H9 (cell line): Measurements from ENCODE around the gene RBM5. TPM values are rescaled to one million over a fixed set of nuclear protein-coding genes. Genes with fewer than 3 reads are reported as not detected.
A peak's percentile ranks its signal among the peaks of the same experiment; 100 is the strongest.

Experiments used
- DNase-seq: peaks from one replicate; pipeline ENCODE4 v3.0.0-alpha.2; 2017
- H2AFZ ChIP-seq: one replicate; pipeline ENCODE4 v1.6.1; 2013; ENCODE audit warnings: mild to moderate bottlenecking, low read length, control low read depth, moderate library complexity
- H2AK5ac ChIP-seq: 2 replicates; pipeline ENCODE4 v1.6.1; 2013; ENCODE audit warnings: low read length, control low read depth, mixed read lengths; ENCODE audit not compliant: insufficient read length
- H2BK120ac ChIP-seq: one replicate; pipeline ENCODE4 v1.6.1; 2013; ENCODE audit warnings: low read depth, mild to moderate bottlenecking, low read length, control low read depth, inconsistent platforms; ENCODE audit not compliant: poor library complexity, severe bottlenecking
- H2BK12ac ChIP-seq: 2 replicates; pipeline ENCODE4 v1.6.1; 2013; ENCODE audit warnings: low read length, control low read depth, mixed read lengths, low read depth; ENCODE audit not compliant: insufficient read length
- H2BK15ac ChIP-seq: 2 replicates; pipeline ENCODE4 v1.6.1; 2013; ENCODE audit warnings: low read depth, low read length, control low read depth
- H2BK20ac ChIP-seq: one replicate; pipeline ENCODE4 v1.6.1; 2013; ENCODE audit warnings: low read depth, mild to moderate bottlenecking, low read length, control low read depth, inconsistent platforms; ENCODE audit not compliant: poor library complexity, severe bottlenecking
- H2BK5ac ChIP-seq: 2 replicates; pipeline ENCODE4 v1.6.1; 2013; ENCODE audit warnings: low read length, control low read depth, mixed read lengths; ENCODE audit not compliant: insufficient read length
- H3K14ac ChIP-seq: 2 replicates; pipeline ENCODE4 v1.6.1; 2013; ENCODE audit warnings: low read length, control low read depth; ENCODE audit not compliant: insufficient read depth
- H3K18ac ChIP-seq: 2 replicates; pipeline ENCODE4 v1.6.1; 2013; ENCODE audit warnings: low read depth, mild to moderate bottlenecking, mixed read lengths, low read length, control low read depth; ENCODE audit not compliant: insufficient read length
- H3K23ac ChIP-seq: 2 replicates; pipeline ENCODE4 v1.6.1; 2013; ENCODE audit warnings: low read length, control low read depth, mixed read lengths, low read depth; ENCODE audit not compliant: insufficient read length
- H3K23me2 ChIP-seq: 2 replicates; pipeline ENCODE4 v1.6.1; 2013; ENCODE audit warnings: low read depth, mild to moderate bottlenecking, mixed read lengths, low read length, control low read depth; ENCODE audit not compliant: insufficient read length, poor library complexity, severe bottlenecking
- H3K27ac ChIP-seq: 2 replicates; pipeline ENCODE4 v1.5.1; 2013; ENCODE audit warnings: low read length, control low read depth, mixed read lengths, low read depth; ENCODE audit not compliant: insufficient read length
- H3K27me3 ChIP-seq: 2 replicates; pipeline ENCODE4 v1.6.1; 2013; ENCODE audit warnings: low read length, control low read depth, inconsistent platforms; ENCODE audit not compliant: insufficient read depth
- H3K4ac ChIP-seq: 2 replicates; pipeline ENCODE4 v1.6.1; 2013; ENCODE audit warnings: low read depth, mild to moderate bottlenecking, control low read depth, inconsistent platforms, low read length, moderate library complexity
- H3K4me1 ChIP-seq: 2 replicates; pipeline ENCODE4 v1.6.1; 2013; ENCODE audit warnings: low read length, control low read depth, inconsistent platforms; ENCODE audit not compliant: insufficient read depth
- H3K4me2 ChIP-seq: 2 replicates; pipeline ENCODE4 v1.6.1; 2013; ENCODE audit warnings: low read length, control low read depth, mixed read lengths; ENCODE audit not compliant: insufficient read length, insufficient read depth
- H3K56ac ChIP-seq: 2 replicates; pipeline ENCODE4 v1.6.1; 2013; ENCODE audit warnings: low read depth, mild to moderate bottlenecking, mixed read lengths, low read length, control low read depth; ENCODE audit not compliant: insufficient read length
- H3K79me1 ChIP-seq: 2 replicates; pipeline ENCODE4 v1.6.1; 2013; ENCODE audit warnings: low read depth, mild to moderate bottlenecking, moderate library complexity, low read length, control low read depth, inconsistent platforms; ENCODE audit not compliant: insufficient read depth, poor library complexity, severe bottlenecking
- H3K79me2 ChIP-seq: 2 replicates; pipeline ENCODE4 v1.6.1; 2013; ENCODE audit warnings: low read length, control low read depth, inconsistent platforms; ENCODE audit not compliant: insufficient read depth
- H3K9ac ChIP-seq: 2 replicates; pipeline ENCODE4 v1.6.1; 2013; ENCODE audit warnings: low read length, control low read depth, mixed read lengths; ENCODE audit not compliant: insufficient read length; ENCODE audit errors: extremely low read depth
- H3K9me3 ChIP-seq: one replicate; pipeline ENCODE4 v1.6.1; 2013; ENCODE audit warnings: low read depth, low read length, inconsistent platforms; ENCODE audit not compliant: control insufficient read depth
- H3T11ph ChIP-seq: one replicate; pipeline ENCODE4 v1.6.1; 2013; ENCODE audit warnings: mild to moderate bottlenecking, low read length, control low read depth, inconsistent platforms
- H4K20me1 ChIP-seq: one replicate; pipeline ENCODE4 v1.6.1; 2013; ENCODE audit not compliant: control insufficient read depth, insufficient read length, insufficient read depth
- H4K5ac ChIP-seq: 2 replicates; pipeline ENCODE4 v1.6.1; 2013; ENCODE audit warnings: low read depth, mild to moderate bottlenecking, mixed read lengths, low read length, control low read depth; ENCODE audit not compliant: insufficient read length
- H4K8ac ChIP-seq: replicated peaks from 2 replicates; pipeline ENCODE4 v1.6.1; 2013; ENCODE audit warnings: low read length, control low read depth, mixed read lengths, low read depth; ENCODE audit not compliant: insufficient read length
- H4K91ac ChIP-seq: 2 replicates; pipeline ENCODE4 v1.6.1; 2013; ENCODE audit warnings: low read depth, mild to moderate bottlenecking, moderate library complexity, mixed read lengths, low read length, control low read depth; ENCODE audit not compliant: insufficient read length
- H3K27ac Mint-ChIP-seq, 3 experiments: 2 replicates in 2 of 3; 3 replicates in 1 of 3; pipeline ENCODE4 v1.8.0; 2020 to 2021; ENCODE audit warnings: mixed read lengths in 3 of 3, mild to moderate bottlenecking in 1 of 3, moderate library complexity in 1 of 3
- H3K27me3 Mint-ChIP-seq: 2 replicates; pipeline ENCODE4 v1.8.0; 2021; ENCODE audit warnings: low read depth, mild to moderate bottlenecking, moderate library complexity, mixed read lengths
- H3K36me3 Mint-ChIP-seq, 3 experiments: 2 replicates in 2 of 3; 3 replicates in 1 of 3; pipeline ENCODE4 v1.8.0; 2020 to 2021; ENCODE audit warnings: low read depth in 3 of 3, mixed read lengths in 3 of 3; ENCODE audit not compliant: insufficient read depth in 1 of 3
- H3K4me1 Mint-ChIP-seq, 2 experiments: 2 replicates each; pipeline ENCODE4 v1.8.0; 2020; ENCODE audit warnings: mixed read lengths in 2 of 2
- H3K4me3 Mint-ChIP-seq, 2 experiments: 2 replicates in 1 of 2; 3 replicates in 1 of 2; pipeline ENCODE4 v1.8.0; 2020 to 2021; ENCODE audit warnings: mild to moderate bottlenecking in 2 of 2, mixed read lengths in 2 of 2, moderate library complexity in 1 of 2
- H3K9me3 Mint-ChIP-seq, 2 experiments: 2 replicates in 1 of 2; 3 replicates in 1 of 2; pipeline ENCODE4 v1.8.0; 2020; ENCODE audit warnings: mild to moderate bottlenecking in 2 of 2, mixed read lengths in 2 of 2, moderate library complexity in 1 of 2
- CTCF ChIP-seq: fragments of 200-600 bp; sonication (generic); conservative IDR thresholded peaks from 3 replicates; pipeline ENCODE4 v1.8.0; 2021; ENCODE audit warnings: antibody characterized with exemption, mild to moderate bottlenecking
- WGBS: extraction: QIAGEN DNeasy Blood & Tissue Kit; methylation state at CpG from one replicate; pipeline ENCODE4 v1.1.7; 2013; ENCODE audit warnings: missing lambda C conversion rate, low lambda C conversion rate, mixed read lengths; ENCODE audit not compliant: insufficient read length; ENCODE audit errors: extremely low coverage; 5-methylcytosine and 5-hydroxymethylcytosine counted together
- total RNA-seq: library from RNA; stranded (reverse); gene quantifications from 2 replicates; pipeline ENCODE4 v1.2.1, GENCODE V29; 2021

RBM5 gene
- total RNA-seq, 1 experiment from 2014 or later: 123 TPM

DNA sequence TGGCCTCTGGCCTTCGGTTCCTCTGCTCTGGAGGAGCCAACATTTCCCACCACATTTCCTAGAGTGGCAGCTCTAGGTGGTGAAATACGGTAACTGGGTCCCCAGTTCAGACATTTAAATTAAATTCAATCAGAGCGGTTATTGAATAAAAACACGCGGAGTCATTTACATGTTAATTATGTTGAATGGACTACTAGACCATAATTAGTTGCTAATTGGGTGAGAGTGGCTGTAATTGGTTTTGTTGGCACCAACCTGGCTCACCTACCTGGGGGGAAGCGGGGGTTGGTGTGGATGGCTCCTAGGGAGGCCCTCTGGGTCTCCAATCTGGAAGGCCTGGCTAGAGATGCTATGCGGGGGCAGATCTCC, 79.1 kb downstream of the RBM5 start:
- no peak overlapping the region for H2BK120ac ChIP-seq
- Mint-ChIP-seq H3K27ac (peak overlapping the region; percentile 33 to 76 (median 70); a peak in 4 of 7 replicates), H3K36me3 (peaks cover 0 to 14% (median 10%) of the 10 kb centered on the region in 3 experiments), H3K27me3 (no peaks in the 10 kb centered on the region; the same call in 1 of the 2 replicates), H3K9me3 (no peaks in the 10 kb centered on the region), H3K4me1 (peaks cover 34 to 53% of the 10 kb centered on the region in 2 experiments), H3K4me3 (peak overlapping the region in 1 of 2 experiments; percentile 48; a peak in 2 of 5 replicates)
- no peak overlapping the region for H3T11ph ChIP-seq
- no peak overlapping the region for H3K14ac ChIP-seq
- H3K56ac ChIP-seq: no peak overlapping the region
- H3K4me2 ChIP-seq: no peak overlapping the region
- H3K4ac ChIP-seq: no peak overlapping the region
- no peaks in the 10 kb centered on the region for H4K20me1 ChIP-seq
- H3K27me3 ChIP-seq: no peaks in the 10 kb centered on the region
- no peak overlapping the region for H4K91ac ChIP-seq
- no peak for TF ChIP-seq CTCF
- no peak overlapping the region for H3K9ac ChIP-seq
- no peak overlapping the region for H2AFZ ChIP-seq
- no peak overlapping the region for H4K8ac ChIP-seq
- no peaks in the 10 kb centered on the region for H3K9me3 ChIP-seq
- peaks cover 7% of the 10 kb centered on the region; the same call in 1 of the 2 replicates for H3K4me1 ChIP-seq
- H3K18ac ChIP-seq: no peak overlapping the region
- no peak overlapping the region for H2BK12ac ChIP-seq
- H2BK15ac ChIP-seq: no peak overlapping the region
- H3K23me2 ChIP-seq: no peaks in the 10 kb centered on the region
- H4K5ac ChIP-seq: no peak overlapping the region
- H2BK5ac ChIP-seq: no peak overlapping the region
- no peak overlapping the region for H3K27ac ChIP-seq
- H3K79me1 ChIP-seq: no peaks in the 10 kb centered on the region
- no peak overlapping the region for H2BK20ac ChIP-seq
- no peak overlapping the region for H3K23ac ChIP-seq
- no peak overlapping the region for H2AK5ac ChIP-seq
- no CpG with 5 or more reads among the region's 7 CpGs for WGBS
- no peaks in the 10 kb centered on the region for H3K79me2 ChIP-seq
- no peak for DNase-seq
